ENCODE results near the gene PSAPL1. TPM values are rescaled to one million over a fixed set of nuclear protein-coding genes. Genes with fewer than 3 reads are reported as not detected.

PSAPL1 gene
- total RNA-seq, 1 experiment from 2014 or later = not detected

GRCh38 chr4:7451800-7452199 is 17.1 kb upstream of the PSAPL1 start:
- no peak for TF ChIP-seq POLR2AphosphoS5 (IDR thresholded peaks at IDR 0.05; ENCODE audit: low read depth, low read length)
- no peak for TF ChIP-seq SIN3A (IDR thresholded peaks at IDR 0.05; ENCODE audit: borderline replicate concordance, insufficient read depth, low read depth, low read length)
- no peak for TF ChIP-seq TCF7L2 (IDR thresholded peaks at IDR 0.05; ENCODE audit: low read depth, low read length)
- no peak for TF ChIP-seq CTCF (IDR thresholded peaks at IDR 0.05)
- TF ChIP-seq REST (IDR thresholded peaks at IDR 0.05; ENCODE audit: insufficient read depth in 1 of 2, low read depth in 2 of 2, low read length in 1 of 2) = no peak
- Histone ChIP-seq H3K27me3 (ENCODE audit: control insufficient read depth, insufficient read depth, low read length) (no peaks in the 10 kb centered on the region), H3K4me3 (ENCODE audit: low read depth in 2 of 2, low read length in 2 of 2) (no peak overlapping the region), H3K27ac (ENCODE audit: low read length) (no peak overlapping the region), H3K4me1 (ENCODE audit: control insufficient read depth, insufficient read depth, low read length) (no peaks in the 10 kb centered on the region), H3K36me3 (ENCODE audit: control insufficient read depth, insufficient read depth, low read length) (no peaks in the 10 kb centered on the region), H3K9me3 (ENCODE audit: control insufficient read depth, insufficient read depth, low read depth, low read length) (no peaks in the 10 kb centered on the region)
- intact Hi-C loops (cut with micrococcal nuclease; ENCODE audit: unreplicated experiment) = no loop called here
- in situ Hi-C loops (cut with HindIII; ENCODE audit: low pct_unique_long_range_greater_than_20kb, low sequenced_read_pairs) = no loop called here
- CTCF ChIA-PET = no interaction called here
- 0 out of 2 replicates have a peak, but pooled peaks have one; percentile 51 for ATAC-seq
- no peak for DNase-seq (ENCODE audit: low read depth, low spot score)
- no TSS peak for BruUV-seq (replicated peaks)
- POLR2A ChIA-PET = no interaction called here

- in situ Hi-C loops (cut with HindIII; ENCODE audit: low pct_unique_long_range_greater_than_20kb, low sequenced_read_pairs) (no loop called here), intact Hi-C loops (cut with micrococcal nuclease; ENCODE audit: unreplicated experiment) (no loop called here)
- ATAC-seq = 0 out of 2 replicates have a peak, but pooled peaks have one; percentile 34
- no peaks in the 10 kb centered on the region for H3K4me1 ChIP-seq (ENCODE audit: control insufficient read depth, insufficient read depth, low read length)
- H3K27me3 ChIP-seq (ENCODE audit: control insufficient read depth, insufficient read depth, low read length) = no peaks in the 10 kb centered on the region
- BruUV-seq (replicated peaks) = no TSS peak
- DNase-seq (ENCODE audit: low read depth, low spot score) = no peak
- ChIA-PET CTCF (no interaction called here), POLR2A (no interaction called here)
- TF ChIP-seq REST (IDR thresholded peaks at IDR 0.05; ENCODE audit: insufficient read depth in 1 of 2, low read depth in 2 of 2, low read length in 1 of 2) = no peak
- no peak for TF ChIP-seq CTCF (IDR thresholded peaks at IDR 0.05)
- no peak for TF ChIP-seq POLR2AphosphoS5 (IDR thresholded peaks at IDR 0.05; ENCODE audit: low read depth, low read length)
- no peak for TF ChIP-seq SIN3A (IDR thresholded peaks at IDR 0.05; ENCODE audit: borderline replicate concordance, insufficient read depth, low read depth, low read length)
- no peak for TF ChIP-seq TCF7L2 (IDR thresholded peaks at IDR 0.05; ENCODE audit: low read depth, low read length)
- H3K9me3 ChIP-seq (ENCODE audit: control insufficient read depth, insufficient read depth, low read depth, low read length) = no peaks in the 10 kb centered on the region
- no peak overlapping the region for H3K4me3 ChIP-seq (ENCODE audit: low read depth in 2 of 2, low read length in 2 of 2)
- H3K36me3 ChIP-seq (ENCODE audit: control insufficient read depth, insufficient read depth, low read length) = no peaks in the 10 kb centered on the region
- no peak overlapping the region for H3K27ac ChIP-seq (ENCODE audit: low read length)
Observed at GRCh38 chr4:7451434-7451789, 16.7 kb upstream of the PSAPL1 start.
